Activated CD4-positive, alpha-beta T cell treated with anti-CD3 and anti-CD28 coated beads, Interleukin-2, amount 50 U/mL, for 24 hours (primary cell): ENCODE measurements around the gene BHLHA15.
"Not testable (repeated sequence)": the region's sequence is repeated elsewhere in the genome, so short reads cannot be mapped to it uniquely, and the experiment has no call there.

Source experiments
- DNase-seq, 2 donors: peaks; one replicate each; pipeline ENCODE4 v3.0.0-alpha.2; 2020; ENCODE audit warnings: low read depth in 1 of 2, low spot score in 1 of 2

BHLHA15 gene

DNA sequence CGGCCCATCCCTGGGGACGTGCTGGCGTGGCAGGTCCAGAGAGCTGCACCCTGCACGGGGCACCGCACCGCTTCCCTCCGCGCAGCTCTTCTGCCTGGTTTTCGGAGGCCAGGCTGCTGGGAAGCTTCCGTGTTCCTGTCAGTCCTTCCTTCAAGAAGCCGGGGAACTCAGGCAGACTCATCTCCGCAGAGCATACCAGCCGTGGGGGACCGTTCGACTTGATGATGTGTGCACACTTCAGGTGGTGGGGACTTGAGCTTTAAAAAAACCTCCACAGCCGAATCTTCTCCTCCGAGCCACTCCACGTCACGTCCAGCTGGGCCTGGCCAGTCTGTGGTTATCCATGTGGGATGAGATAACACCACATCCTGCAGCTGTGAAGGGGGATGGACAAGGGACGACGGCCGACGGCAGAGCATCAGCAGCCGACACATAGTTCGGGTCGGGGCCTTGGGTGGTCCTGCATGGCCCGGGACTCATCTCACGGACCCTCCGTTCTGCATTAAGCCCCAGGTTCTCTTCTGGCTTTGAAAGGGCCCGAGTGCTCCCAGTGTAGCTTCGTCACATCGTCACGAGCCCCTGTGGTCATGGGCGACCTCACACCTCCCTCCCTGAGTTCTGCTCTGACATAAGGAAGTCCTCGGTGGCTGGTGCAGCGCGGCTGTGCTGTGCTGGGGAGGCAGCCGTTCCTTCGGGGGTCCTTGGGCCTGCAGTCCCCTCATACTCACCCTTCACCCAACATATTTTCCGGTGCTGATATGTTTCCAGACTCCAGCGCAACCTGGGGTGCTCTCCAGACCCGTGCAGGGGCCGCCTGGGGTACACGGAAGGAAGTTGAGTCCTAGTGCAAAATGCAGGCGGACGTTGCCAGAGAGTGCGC is 4.5 kb upstream of the BHLHA15 start:
- no peak for DNase-seq

DNA sequence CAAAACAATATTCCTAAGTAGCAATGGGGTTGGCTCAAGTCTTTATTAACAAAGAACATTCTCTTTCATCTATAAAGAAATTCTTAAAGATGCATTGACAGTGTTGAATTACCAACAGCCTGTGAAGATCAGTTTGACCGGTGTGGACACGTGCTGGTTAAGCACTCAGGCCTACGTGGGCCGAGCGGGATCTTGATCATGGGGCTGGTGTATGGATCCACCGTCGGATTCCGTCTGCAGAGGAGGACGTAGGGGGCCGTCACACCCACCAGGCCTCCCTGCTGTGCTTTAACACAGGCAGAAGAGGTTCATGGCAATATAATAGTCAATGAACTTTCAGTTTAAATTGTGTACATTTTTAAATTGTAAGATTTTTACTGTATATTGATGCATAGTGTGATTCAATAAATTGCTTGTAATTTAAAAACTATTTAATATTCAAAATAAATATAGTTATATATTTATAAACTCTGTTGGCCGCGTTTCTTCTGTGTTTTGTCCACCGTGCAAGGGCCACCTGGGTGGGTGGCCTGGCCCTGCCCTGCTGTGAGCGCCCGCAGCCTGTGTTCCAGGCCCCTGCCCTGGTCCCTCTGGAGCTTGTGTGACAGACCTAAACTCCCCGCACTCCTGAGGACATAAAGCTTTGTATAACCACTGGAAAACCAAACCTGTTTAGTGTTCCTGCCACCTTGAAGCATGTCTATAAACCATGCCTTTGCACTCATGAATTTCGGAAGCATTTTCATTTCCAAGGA is 1.9 kb upstream of the BHLHA15 start:
- DNase-seq, result no peak

DNA sequence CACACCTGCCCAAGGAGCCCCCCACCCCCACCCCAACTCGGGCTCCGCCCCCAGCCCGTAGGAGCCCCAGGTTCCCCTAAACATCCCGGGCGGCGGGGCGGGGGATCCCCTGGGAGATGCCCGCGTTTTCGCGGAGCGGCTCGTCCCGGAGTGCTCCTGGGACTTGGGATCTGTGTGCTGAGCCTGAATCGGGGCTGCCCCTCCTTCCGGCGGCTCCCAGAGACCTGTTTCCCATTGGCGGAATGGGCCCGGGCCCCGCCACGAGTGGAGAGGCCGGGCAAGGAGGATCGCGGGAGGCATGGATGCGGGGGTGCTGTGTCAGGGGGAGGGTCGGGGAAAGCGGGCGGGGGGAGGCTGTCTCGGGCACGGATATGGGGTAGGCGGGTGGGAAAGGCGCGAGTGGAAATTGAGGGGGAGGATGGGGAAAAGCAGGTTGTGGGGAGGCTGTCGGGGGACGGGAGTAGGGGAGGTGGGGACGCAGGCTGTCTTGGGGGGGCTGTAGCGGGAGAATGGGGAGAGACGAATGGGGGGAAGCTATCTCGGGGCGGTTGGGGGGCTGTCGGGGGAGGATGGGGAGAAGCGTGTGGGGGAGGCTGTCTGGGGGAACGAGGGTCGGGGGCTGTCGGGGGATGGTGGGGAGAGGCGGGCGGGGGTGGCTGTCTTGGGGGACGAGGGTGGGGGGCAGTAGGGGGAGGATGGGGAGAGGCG is 572 bp upstream of the BHLHA15 start:
- no peak for DNase-seq

DNA sequence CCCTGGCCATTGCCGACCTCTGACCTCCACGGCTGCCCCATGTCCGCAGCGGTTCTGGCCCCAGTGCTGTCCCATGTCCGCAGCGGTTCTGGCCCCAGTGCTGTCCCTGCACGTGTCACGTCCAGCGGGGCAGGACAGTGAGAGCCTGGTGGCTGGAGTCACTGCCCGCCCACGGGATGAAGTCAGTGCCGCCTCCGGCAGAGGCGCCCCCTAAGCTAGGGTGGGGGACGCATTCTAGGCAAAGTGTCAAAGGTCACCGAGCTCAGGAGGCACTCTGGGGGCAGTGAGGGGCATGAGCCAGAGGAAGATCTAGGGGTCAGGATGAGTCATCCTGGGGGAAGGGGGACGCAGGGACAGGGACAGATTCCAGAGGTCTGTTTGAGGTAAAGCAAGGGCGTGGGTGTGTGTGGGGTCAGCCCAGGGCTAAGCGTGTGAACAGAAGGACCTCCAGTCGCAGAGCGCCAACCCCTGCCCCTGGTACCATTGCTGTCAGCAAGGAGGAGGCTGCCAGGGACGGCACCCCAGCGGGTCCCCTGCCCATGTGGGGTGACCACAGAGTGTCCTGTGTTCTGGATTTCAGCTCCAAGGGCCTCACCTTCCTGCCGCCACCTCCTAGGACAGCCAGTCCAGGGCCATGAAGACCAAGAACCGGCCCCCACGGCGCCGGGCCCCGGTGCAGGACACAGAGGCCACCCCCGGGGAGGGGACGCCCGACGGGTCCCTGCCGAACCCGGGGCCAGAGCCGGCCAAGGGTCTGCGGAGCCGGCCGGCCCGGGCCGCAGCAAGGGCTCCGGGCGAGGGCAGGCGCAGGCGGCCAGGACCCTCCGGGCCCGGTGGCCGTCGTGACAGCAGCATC is 665 bp downstream of the BHLHA15 start:
- DNase-seq, result no peak

DNA sequence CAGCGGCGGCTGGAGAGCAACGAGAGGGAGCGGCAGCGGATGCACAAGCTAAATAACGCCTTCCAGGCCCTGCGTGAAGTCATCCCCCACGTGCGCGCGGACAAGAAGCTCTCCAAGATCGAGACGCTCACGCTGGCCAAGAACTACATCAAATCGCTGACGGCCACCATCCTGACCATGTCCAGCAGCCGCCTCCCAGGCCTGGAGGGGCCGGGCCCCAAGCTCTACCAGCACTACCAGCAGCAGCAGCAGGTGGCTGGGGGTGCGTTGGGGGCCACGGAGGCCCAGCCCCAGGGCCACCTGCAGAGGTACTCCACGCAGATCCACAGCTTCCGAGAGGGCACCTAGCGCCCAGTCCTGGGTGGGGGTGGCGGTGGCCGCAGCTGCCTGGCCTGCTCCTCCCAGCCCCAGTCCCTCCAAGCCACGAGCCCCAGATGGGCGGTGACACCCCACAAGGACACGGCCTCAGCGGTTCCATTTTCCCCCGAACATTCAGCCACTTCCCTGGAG is 1.3 kb downstream of the BHLHA15 start:
- no peak for DNase-seq

DNA sequence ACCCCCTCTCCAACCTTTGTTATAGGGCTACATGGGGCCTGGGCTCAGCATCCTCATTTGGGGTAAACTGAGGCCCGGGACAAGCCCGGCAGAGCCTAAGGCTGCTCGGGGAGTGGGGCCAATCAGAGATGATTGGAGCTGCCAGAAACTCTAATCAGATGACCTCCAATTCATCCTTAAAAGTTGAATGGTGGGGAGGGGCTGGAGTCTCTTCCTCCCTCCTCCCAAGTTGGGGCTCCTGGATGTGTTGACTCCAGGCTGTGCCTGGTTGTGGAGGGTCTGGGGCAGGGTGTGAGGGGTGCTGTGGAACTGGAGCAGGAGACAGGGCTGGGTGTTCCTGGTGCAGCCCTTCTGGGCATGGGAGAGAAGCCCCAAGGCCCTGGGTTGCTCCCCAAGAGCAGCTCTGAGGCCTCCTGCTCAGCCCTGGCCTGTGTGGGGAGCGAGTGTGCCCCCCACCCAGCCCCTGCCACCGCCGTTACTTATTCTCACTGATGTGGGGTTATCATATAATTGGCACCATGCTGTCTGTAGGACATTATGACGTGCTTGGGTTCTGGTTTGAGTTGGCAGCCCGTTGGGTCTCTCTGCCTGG is 2.2 kb downstream of the BHLHA15 start:
- no peak for DNase-seq

DNA sequence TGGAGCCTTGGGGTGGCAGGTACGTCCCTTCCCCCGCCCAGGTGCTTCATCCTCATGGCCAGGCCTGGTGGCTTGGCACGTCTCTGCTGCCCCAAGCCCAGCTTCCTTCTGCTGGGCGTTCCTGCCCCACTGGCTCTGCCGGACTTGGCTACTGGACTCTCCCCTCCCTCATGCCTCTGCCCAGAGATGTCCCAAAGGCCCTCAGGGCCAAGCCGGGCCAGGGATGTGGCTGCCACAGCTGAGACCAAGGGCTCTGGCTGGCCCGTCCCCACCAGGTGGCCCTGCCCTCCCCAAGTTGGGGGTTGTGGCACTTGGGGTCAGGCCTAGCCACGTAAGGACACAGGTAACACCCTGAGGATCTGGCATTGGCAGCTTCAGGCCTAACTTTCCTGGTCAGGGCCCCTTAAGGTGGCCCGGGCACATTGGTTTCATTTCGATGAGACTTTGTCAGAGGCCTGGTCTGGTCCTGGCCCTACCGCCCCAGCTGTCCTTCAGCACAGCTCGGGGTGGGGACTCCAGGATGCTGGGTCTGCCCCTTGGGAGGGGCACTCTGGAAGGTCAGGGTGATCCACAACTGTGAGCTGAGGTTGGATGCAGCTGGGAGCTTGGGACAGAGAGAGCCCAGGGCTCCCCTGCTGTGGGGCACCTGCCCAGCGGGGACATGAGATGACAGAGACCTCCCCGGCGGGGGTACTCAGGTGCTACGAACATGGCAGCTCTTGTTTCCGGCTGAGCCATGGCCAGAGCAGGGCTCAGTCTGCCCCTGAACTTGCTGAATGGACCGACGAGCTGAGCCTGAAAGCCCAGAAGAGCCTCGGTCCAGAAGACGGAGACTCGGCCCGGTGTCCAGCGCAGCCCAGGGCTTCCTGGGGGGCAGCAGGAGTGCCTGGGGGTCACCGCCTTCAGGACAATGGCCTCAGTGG is 2.9 kb downstream of the BHLHA15 start:
- no peak for DNase-seq

DNA sequence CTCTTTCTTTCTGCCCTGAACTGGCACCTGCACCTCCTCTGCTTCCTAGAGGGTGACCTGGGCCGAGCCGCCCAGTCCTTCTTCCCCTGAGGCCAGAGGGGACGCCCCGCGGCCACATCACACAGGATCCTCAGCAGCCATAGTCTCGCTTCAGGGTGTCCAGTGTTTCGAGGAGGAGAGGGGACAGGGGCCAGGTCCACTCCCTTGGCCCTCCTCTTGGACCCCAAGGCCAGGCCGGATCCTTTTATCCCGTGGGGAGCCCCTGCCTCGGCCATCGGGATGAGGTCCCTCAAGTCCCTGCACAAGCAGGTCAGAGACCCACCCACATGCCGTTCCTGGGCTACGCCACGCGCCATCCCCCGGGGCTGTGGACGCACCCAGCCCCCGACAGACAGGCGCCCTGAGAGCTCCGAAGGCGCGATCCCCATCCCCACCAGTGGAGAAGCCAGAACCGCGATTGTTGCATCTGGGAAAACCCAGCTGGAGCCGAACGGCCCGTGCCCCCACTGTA is 3.6 kb downstream of the BHLHA15 start:
- no peak for DNase-seq

DNA sequence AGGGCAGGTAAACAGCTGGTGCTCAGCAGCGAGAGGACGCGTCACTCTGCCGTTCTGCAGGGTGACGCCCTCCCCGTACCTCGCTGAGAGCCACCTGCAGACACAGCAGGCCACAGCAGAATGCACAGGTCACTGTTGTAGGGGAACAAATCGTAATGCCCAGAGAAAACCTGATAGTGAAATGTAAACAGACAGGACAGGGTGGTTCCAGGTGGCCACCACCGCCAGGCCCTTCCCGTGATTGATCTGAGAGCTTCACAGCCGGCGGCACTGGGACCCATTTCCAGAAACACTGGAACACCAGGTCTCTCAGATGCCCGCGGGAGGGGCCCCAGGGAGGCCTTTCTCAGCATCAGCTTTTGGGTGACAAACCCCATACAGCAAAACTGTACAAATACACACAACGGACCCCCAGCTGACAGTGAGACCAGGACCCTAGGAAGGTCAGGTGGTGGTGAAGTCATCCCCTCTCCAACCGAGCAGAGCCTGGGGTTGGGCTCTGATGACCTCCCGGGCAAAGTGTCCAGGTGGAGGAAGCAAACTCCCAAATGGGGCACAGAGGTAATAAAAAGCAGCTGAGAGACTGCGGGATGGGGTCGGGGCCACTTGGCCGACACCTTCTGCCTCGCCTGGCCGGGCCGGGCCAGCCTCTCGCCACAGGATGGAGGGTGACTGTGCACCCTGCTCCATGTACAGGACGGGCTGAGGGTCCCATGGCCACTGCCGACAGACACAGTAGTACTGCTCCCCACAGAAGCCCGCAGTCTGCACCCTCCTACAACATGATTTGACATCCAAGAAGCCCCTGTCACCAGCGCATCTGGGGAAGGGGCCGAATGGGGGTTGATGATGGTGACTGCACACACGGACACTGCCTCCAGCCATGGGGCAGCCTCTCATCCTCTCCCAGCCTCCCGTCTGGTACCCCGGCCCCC is 4.6 kb downstream of the BHLHA15 start:
- no peak for DNase-seq

DNA sequence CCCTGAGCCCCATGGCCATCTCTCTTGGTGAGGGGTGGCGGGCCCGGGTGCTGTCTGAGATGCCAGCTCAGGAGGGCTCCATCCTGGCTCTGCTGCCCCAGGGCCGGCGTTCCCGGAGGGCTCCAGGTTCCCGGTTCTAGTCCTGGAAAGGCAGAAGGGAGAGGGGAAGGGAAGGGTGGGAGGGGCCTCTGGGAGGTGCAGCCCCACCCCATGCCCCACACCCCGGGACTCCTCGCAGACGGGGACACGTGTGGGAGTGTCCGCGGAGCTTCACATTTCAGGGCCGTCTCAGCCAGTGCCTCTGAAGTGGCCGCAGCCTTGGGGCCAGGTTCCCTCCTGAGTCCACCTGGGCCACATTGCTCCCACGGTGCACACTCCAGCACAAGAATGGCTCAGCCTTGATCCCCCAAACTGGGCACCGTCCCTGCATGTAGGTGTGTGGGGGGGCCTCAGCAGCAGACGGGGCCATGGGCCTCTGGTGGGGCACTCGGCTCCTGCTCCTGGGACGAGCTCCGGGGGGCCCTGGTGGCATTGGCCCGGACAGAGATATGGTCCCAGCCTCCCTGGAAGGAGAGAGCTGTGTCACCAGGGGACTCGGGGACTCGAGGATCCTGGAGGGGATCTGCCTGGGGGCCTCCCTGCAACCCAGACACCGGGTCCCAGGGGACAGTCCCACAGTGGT is 5.8 kb downstream of the BHLHA15 start:
- no peak for DNase-seq

DNA sequence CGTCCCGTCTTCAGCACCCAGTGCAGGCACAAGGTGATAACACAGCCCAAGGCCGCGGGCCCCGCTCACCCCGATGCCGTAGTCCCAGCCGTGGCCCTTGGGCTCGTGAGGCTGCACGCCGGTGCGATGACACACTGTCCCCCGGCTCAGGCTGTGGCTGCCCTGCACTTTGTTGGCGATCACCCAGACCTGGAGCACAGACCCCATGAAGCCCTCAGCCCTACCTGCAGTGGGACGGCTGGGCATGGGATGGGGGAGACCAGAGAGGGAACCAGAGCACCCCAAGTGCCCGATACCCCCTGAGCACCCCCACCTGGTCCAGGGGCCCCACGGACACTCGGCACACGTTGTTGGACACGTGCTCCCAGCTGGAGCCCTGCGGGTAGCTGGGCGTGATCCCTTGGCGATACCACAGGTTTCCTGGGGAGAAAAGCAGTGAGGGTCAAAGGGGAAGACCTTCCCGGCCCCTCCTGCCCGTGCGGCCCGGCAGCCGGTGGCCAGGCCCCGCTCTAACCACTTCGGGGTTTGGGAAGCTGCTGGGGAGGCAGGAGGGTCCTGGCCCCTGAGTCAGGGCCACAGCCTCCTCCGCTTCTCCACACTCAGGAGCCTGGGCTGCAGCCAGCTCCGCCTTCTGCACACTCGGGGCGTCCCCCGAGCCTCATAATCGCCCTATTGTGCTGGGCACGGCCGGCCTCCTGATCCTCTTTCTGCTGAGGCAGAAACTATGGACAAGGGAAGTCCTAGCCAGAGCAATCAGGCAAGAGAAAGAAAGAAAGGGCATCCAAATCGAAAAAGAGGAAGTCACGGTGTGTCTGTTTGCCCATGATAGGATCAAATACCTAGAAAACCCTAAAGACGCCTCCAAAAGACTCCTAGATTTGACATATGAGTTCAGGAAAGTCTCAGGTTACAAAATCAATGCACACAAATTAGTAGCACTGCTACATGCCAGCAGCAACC is 6.7 kb downstream of the BHLHA15 start:
- no peak for DNase-seq

DNA sequence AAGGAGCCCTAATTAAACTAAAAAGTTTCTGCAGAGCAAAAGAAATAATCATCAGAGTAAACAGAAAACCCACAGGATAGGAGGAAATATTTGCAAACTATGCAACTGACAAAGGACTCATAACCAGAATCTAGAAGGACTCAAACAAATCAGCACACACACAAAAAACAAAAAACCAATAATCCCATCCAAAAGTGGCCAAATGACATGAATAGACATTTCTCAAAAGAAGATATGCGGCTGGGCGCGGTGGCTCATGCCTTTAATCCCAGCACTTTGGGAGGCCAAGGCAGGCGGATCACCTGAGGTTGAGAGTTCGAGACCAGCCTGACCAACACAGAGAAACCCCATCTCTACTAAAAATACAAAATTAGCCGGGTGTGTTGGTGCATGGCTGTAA is 8.1 kb downstream of the BHLHA15 start:
- not testable (repeated sequence) for DNase-seq

DNA sequence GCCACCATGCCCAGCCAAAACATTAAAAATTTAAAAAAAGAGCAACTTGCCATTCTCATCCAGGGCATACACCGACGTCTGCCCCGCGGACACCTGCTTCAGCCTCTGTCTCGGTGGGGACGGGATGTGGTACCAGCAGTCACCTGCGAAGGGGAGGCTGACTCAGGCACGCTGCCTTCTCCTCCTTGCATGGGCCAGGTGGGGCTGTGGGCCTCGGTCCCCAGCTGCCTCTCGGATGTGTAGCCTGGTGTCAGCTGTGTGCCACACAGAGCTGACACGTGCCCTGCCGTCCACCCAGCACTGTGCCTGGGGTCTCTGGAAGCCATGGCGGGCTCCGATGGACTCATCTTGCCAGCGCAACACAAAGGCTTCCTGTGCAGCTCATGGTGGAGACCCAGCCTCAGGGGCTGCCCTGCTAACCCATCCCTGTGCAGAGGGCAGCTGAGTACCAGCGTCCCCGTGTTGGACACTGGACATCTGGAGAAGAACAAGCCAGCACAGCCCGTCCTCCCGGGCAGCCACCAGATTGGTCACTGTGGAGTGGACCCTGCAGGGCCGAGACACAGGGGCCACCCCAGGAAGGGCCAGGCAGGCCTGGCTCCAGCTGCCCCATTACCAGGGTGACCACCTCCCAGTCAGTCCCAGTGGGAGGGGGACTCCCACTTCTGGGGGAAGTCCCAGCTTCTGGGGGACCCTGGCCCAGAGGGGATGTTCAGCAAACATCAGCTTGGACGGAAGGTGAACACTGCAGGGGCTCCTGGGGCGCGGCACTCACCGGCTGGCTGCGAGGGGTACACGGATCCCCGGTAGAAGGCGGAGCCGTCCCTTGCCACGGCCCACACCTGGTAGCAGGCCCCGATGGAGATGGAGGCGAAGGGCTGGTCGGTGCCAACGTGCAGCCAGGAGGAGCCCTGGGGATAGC is 10.6 kb downstream of the BHLHA15 start:
- DNase-seq, result no peak

DNA sequence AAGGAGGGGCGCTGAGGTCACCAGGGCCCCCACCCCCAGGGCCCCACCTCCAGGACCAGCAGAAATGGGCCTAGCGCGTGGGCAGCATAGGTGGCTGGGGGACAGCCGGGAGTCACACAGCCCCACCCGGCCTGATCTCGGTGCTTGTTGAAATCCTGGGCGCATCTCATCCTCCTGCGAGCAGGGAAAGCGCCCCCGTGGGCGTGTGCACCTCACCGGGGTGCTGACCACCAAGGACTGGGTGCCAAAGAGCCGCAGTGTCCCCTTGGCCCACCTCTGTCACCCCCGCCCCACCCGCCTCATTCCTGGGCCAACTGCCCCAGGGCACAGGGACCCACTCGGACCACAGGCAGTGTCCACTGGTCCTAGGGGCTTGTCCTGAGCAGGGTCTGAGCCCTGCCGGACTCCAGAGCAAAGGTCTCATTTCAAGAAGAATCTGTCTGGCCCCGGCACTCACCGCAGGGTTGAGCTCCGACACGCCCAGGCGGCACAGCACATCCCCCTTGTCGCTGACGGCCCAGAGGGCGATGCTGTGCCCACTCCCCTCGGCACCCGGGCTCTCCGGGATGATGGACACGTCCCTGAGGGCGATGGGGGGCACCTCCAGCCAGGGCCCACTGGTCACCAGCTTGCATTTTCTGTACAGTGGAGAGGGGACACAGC is 11.4 kb downstream of the BHLHA15 start:
- no peak for DNase-seq
